ENCODE data around the gene HTN1.
"Not testable (repeated sequence)": the region's sequence is repeated elsewhere in the genome, so short reads cannot be mapped to it uniquely, and the experiment has no call there.

The HTN1 gene

DNA sequence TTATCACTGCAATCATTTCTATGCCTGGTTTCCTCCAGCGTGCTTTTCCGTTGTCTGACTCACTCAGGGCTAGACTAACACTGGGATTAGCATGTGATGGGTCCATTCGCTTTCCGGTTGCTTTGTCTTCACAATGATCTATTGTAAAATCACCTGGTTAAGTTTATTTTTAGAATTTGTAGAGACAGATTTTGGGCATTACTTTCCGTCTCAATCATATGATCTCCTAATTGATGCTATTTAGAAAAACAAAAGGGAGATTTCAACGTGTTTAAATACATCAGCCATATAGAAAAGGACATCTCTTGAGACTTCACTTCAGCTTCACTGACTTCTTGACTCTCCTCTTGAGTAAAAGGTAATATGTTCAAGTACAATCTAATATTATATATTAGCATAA, at the start of gene HTN1:
Gene HTN1 (plus strand): TSS at position 301 of the 400 bp plus-strand sequence. CDS start 2,639 bp downstream, outside the sequence.
- DNase-seq (ENCODE audit: low read depth): not testable (repeated sequence)

DNA sequence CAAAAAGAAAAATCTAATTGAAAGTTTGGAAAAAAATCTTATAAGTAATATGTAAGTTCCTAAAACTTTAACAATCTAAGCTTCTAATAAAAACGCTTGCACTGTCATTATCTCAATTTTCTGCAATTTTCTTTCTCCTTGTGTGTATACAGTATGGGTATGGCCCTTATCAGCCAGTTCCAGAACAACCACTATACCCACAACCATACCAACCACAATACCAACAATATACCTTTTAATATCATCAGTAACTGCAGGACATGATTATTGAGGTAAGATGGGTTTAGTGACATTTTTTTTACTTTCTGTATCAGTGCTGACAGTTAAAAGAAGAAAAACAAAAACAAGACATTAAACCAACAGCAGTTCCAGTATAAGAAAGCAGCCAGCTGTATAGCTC, 49.5 kb upstream of the HTN1 start:
- DNase-seq (ENCODE audit: low read depth): no peak

DNA sequence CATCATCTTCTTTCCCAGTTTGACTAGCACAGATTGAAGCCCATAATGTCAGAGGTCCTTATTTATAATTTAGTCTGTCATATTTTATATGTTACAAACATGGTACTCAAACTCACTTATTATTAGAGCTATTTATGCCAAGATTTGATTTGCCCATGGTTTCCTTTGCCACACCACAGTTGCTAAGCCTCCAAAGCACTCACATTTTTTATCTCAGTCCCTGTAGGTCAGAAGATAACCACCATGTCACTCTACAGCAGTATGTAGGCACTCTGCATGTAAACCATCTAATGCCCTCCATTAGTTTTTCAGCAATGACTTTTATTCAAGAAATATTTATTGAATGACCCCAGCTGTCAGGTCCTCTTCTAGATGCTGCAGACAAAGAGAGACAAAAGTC, 47.7 kb upstream of the HTN1 start:
- no peak for DNase-seq (ENCODE audit: low read depth)

DNA sequence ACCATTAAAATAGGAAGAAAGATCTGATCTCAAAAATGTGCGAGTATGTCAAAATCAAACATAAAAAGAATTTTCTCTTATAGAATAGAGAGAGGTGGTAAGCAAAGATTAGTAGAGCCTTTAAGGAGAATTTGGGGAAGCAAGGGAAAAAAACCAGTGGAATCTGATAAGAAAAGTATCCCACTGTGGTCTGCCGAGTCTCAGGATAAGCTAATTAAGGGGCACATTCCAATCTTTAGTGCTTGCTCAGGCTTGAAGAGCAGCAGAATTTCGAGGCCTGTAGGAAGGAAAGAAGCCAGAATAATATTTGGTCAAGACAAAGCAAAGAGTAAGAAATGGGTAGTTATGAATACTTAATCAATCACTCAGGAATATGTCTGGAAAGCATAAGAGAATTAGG, 41.5 kb upstream of the HTN1 start:
- DNase-seq (ENCODE audit: low read depth): no peak

DNA sequence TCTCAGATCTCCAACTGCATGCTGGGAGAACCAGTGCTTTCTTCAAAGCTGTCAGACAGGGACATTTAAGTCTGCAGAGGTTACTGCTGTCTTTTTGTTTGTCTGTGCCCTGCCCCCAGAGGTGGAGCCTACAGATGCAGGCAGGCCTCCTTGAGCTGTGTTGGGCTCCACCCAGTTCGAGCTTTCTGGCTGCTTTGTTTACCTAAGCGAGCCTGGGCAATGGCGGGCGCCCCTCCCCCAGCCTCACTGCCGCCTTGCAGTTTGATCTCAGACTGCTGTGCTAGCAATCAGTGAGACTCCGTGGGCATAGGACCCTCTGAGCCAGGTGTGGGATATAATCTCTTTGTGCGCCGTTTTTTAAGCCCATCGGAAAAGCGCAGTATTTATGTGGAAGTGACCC, 31.2 kb upstream of the HTN1 start:
- DNase-seq (ENCODE audit: low read depth): not testable (repeated sequence)

DNA sequence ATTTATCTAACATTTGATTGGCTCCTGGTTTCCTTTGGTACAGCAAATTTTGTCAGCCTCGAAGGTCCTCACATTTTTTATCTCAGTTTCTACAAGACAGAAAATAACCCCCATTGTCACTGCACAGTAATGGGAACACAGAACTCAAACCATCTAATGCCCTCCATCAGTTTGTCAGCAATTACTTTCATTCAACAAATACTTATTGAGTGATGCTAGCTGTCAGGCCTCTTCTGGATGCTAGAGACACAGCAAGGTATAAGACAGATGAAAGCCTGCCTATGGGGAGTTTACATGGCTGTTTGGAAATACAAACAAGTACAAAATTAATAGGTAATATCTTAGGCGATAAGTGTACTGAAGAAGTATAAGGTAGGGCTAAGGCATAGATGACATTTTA, 27.0 kb upstream of the HTN1 start:
- no peak for DNase-seq (ENCODE audit: low read depth)

DNA sequence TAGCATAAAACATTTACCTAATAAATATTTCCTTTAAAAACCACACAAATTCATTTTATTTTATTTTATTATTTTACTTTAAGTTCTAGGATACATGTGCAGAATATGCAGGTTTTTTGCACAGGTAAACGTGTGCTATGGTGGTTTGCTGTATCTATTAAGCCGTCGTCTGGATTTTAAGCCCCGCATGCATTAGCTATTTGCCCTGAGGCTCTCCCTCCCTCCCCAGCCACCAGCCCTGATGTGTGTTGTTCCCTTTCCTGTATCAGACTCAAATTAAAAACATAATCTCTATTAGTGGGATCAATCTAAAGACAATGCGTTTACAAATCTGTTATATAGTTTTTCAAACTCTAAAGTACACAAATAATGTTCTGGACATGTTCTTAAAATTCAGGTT, 23.2 kb upstream of the HTN1 start:
- no peak for DNase-seq (ENCODE audit: low read depth)

DNA sequence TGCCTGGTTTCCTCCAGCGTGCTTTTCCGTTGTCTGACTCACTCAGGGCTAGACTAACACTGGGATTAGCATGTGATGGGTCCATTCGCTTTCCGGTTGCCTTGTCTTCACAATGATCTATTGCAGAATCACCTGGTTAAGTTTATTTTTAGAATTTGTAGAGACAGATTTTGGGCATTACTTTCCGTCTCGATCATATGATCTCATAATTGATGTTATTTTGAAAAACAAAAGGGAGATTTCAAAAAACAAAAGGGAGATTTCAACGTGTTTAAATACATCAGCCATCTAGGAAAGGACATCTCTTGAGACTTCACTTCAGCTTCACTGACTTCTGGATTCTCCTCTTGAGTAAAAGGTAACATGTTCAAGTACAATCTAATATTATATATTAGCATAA, 22.1 kb upstream of the HTN1 start, which contains the start of gene HTN3:
Gene HTN3 (plus strand): TSS at position 301 of the 400 bp plus-strand sequence. CDS start 2,282 bp downstream, outside the sequence.
- not testable (repeated sequence) for DNase-seq (ENCODE audit: low read depth)

- not testable (repeated sequence) for DNase-seq (ENCODE audit: low read depth)
These were observed 12.7 kb upstream of the HTN1 start for GRCh38 chr4:70037559-70037958.

DNA sequence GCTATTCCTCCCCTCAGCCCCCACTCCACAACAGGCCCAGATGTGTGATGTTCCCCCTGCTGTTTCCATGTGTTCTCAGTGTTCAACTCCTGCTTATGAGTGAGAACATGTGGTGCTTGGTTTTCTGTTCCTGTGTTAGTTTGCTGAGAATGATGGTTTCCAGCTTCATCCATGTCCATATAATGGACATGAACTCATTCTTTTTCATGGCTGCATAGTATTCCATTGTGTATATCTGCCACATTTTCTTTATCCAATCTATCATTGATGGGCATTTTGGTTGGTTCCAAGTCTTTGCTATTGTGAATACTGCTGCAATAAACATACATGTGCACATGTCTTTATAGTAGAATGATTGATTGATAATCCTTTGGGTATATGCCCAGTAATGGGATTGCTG, 10.3 kb upstream of the HTN1 start:
- not testable (repeated sequence) for DNase-seq (ENCODE audit: low read depth)

DNA sequence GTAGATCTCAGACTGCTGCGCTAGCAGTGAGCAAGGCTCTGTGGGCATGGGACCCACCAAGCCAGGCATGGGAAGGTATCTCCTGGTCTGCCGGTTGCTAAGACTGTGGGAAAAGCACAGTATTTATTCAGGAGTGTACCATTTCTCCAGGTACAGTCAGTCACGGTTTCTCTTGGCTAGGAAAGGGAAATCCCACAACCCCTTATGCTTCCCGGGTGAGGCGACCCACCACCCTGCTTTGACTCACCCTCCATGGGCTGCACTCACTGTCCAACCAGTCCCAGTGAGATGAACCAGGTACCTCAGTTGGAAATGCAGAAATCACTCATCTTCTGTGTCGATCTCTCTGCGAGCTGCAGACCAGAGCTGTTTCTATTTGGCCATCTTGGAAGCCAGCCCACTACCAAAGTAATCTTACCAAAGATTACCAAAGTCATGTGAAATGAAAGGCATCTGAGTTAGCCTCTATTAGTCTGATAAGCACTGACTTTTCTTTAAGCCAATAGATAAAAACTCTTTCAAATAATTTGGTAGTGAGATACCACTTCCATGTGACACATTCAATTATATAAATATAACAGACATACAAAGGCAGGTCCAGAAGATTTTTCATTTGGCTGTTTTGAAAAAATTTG, 8.5 kb upstream of the HTN1 start:
- DNase-seq (ENCODE audit: low read depth): no peak

DNA sequence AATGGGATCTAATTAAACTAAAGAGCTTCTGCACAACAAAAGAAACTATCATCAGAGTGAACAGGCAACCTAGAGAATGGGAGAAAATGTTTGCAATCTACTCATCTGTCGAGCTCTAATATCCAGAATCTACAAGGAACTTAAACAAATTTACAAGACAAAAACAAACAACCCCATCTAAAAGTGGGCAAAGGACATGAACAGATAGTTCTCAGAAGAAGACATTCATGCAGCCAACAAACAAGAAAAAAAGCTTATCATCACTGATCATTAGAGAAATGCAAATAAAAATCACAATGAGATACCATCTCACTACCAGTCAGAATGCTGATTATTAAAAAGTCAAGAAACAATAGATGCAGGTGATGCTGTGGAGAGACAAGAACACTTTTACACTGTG, 6.3 kb downstream of the HTN1 start:
- not testable (repeated sequence) for DNase-seq (ENCODE audit: low read depth)

GRCh38 chr4:70057651-70058050, 7.4 kb downstream of the HTN1 start:
- no peak for DNase-seq (ENCODE audit: low read depth)

- DNase-seq (ENCODE audit: low read depth): no peak
These were observed 8.9 kb downstream of the HTN1 start for GRCh38 chr4:70059149-70059548.

DNA sequence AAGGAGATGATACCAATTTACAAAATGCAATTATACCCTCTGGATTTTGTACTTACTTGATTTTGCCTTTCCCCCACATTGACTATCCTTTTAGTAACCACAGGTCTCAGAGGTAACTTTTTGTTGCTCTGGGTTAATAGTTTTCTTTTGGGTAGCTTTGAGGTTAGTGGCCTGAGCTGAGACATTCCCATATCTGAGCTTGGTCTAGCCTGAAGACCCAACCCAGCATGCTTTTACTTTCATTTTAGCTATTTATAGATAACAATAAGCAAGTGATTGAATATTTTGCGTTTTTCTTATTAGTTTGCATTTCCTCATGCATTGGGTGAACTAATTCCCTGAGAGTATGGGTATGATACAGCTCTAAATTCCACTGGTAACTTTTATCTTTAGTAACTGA, 11.8 kb downstream of the HTN1 start:
- no peak for DNase-seq (ENCODE audit: low read depth)

DNA sequence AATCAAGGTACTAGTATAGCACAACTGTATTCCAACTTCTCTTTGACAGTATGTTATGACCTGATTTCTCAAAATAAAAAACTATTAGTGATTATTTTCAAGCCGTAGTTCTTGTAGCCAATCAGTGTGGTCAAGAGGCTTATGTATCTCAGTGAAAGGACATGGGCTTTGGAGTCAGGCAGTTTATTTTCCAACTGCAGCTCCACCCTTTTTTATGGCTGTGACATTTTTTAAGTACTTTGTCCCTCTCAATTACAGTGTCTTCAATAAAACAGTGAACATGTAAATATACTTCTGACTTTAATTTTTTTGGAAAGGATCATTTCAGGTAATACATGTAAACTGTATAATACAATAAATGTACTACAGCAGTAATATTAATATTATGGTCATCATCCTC, 30.0 kb downstream of the HTN1 start:
- no peak for DNase-seq (ENCODE audit: low read depth)

DNA sequence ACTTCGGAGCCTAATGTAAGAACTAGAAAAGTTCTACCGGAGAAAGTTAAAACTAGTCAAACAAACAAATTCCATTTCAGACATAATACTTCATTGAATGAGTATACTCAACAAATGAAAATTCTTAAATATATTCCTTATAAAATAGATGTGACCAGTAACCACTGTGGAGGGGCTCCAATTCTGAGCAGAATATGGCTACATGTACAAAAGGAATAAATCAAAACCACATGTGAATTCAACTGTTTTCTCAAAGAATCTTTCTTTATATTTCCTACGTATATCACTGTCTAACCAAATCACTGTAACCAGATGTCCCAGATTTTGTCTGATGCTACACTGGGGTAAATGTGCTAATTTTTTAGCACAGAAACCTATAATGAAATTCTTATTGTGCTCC, 49.0 kb downstream of the HTN1 start:
- DNase-seq (ENCODE audit: low read depth): no peak
